Liver (tissue), 3 donors: ENCODE data around the gene SPPL2C.

Experiments used
- EGR1 ChIP-seq, 2 donors: IDR thresholded peaks; 2 replicates each; pipeline ENCODE4 v1.6.1; 2016 to 2018; ENCODE audit warnings: antibody characterized with exemption in 2 of 2, low read depth in 2 of 2
- FOXA1 ChIP-seq: IDR thresholded peaks from 2 replicates; pipeline ENCODE4 v1.6.1; 2016; ENCODE audit warnings: antibody characterized with exemption
- FOXA2 ChIP-seq: IDR thresholded peaks from 2 replicates; pipeline ENCODE4 v1.6.1; 2016; ENCODE audit warnings: antibody characterized with exemption
- GABPA ChIP-seq, 2 donors: IDR thresholded peaks in 1 of 2; conservative IDR thresholded peaks in 1 of 2; 2 replicates each; pipeline ENCODE4 v1.6.1; 2016; ENCODE audit warnings: antibody characterized with exemption in 2 of 2, mild to moderate bottlenecking in 1 of 2, moderate library complexity in 1 of 2
- HNF4A ChIP-seq, 2 donors: conservative IDR thresholded peaks; 2 replicates each; pipeline ENCODE4 v1.6.1; 2016; ENCODE audit warnings: antibody characterized with exemption in 2 of 2, mild to moderate bottlenecking in 2 of 2
- MAX ChIP-seq: IDR thresholded peaks from 2 replicates; pipeline ENCODE4 v1.6.1; 2016; ENCODE audit warnings: antibody characterized with exemption
- RAD21 ChIP-seq, 2 donors: IDR thresholded peaks; 2 replicates each; pipeline ENCODE4 v1.6.1; 2016; ENCODE audit warnings: antibody characterized with exemption in 2 of 2, mild to moderate bottlenecking in 2 of 2
- YY1 ChIP-seq: IDR thresholded peaks from 2 replicates; pipeline ENCODE4 v1.6.1; 2016; ENCODE audit warnings: antibody characterized with exemption, mild to moderate bottlenecking
- TF ChIP-seq, protein P1 (sequence below): fragments of 150-350 bp; IDR thresholded peaks from 2 replicates; pipeline ENCODE4 v1.5.1; 2017; ENCODE audit warnings: improper control_type of control experiment, low read depth, low read length; ENCODE audit not compliant: missing input control
- TF ChIP-seq, protein P2 (sequence below): IDR thresholded peaks from 2 replicates; pipeline ENCODE4 v1.6.1; 2016; ENCODE audit warnings: antibody characterized with exemption
- TF ChIP-seq, protein P3 (sequence below): IDR thresholded peaks from 2 replicates; pipeline ENCODE4 v1.6.1; 2016; ENCODE audit warnings: antibody characterized with exemption, mild to moderate bottlenecking
- TF ChIP-seq, protein P4 (sequence below): IDR thresholded peaks from 2 replicates; pipeline ENCODE4 v1.6.1; 2016; ENCODE audit warnings: antibody characterized with exemption
- donor health status: healthy.
- donor health status: healthy.

- TF ChIP-seq EGR1 (IDR thresholded peaks at IDR 0.05; ENCODE audit: low read depth in 2 of 2) (no peak), YY1 (no peak), FOXA1 (no peak), GABPA (IDR thresholded peaks at IDR 0.05 in 1 of 2, conservative IDR thresholded peaks at IDR 0.05 in 1 of 2) (no peak), RAD21 (IDR thresholded peaks at IDR 0.05) (no peak), HNF4A (conservative IDR thresholded peaks at IDR 0.05) (no peak), FOXA2 (no peak), MAX (no peak)
- TF ChIP-seq, protein P1, sequence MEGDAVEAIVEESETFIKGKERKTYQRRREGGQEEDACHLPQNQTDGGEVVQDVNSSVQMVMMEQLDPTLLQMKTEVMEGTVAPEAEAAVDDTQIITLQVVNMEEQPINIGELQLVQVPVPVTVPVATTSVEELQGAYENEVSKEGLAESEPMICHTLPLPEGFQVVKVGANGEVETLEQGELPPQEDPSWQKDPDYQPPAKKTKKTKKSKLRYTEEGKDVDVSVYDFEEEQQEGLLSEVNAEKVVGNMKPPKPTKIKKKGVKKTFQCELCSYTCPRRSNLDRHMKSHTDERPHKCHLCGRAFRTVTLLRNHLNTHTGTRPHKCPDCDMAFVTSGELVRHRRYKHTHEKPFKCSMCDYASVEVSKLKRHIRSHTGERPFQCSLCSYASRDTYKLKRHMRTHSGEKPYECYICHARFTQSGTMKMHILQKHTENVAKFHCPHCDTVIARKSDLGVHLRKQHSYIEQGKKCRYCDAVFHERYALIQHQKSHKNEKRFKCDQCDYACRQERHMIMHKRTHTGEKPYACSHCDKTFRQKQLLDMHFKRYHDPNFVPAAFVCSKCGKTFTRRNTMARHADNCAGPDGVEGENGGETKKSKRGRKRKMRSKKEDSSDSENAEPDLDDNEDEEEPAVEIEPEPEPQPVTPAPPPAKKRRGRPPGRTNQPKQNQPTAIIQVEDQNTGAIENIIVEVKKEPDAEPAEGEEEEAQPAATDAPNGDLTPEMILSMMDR: no peak
- TF ChIP-seq, protein P2, sequence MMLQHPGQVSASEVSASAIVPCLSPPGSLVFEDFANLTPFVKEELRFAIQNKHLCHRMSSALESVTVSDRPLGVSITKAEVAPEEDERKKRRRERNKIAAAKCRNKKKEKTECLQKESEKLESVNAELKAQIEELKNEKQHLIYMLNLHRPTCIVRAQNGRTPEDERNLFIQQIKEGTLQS: no peak
- TF ChIP-seq, protein P3, sequence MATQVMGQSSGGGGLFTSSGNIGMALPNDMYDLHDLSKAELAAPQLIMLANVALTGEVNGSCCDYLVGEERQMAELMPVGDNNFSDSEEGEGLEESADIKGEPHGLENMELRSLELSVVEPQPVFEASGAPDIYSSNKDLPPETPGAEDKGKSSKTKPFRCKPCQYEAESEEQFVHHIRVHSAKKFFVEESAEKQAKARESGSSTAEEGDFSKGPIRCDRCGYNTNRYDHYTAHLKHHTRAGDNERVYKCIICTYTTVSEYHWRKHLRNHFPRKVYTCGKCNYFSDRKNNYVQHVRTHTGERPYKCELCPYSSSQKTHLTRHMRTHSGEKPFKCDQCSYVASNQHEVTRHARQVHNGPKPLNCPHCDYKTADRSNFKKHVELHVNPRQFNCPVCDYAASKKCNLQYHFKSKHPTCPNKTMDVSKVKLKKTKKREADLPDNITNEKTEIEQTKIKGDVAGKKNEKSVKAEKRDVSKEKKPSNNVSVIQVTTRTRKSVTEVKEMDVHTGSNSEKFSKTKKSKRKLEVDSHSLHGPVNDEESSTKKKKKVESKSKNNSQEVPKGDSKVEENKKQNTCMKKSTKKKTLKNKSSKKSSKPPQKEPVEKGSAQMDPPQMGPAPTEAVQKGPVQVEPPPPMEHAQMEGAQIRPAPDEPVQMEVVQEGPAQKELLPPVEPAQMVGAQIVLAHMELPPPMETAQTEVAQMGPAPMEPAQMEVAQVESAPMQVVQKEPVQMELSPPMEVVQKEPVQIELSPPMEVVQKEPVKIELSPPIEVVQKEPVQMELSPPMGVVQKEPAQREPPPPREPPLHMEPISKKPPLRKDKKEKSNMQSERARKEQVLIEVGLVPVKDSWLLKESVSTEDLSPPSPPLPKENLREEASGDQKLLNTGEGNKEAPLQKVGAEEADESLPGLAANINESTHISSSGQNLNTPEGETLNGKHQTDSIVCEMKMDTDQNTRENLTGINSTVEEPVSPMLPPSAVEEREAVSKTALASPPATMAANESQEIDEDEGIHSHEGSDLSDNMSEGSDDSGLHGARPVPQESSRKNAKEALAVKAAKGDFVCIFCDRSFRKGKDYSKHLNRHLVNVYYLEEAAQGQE: no peak
- TF ChIP-seq, protein P4, sequence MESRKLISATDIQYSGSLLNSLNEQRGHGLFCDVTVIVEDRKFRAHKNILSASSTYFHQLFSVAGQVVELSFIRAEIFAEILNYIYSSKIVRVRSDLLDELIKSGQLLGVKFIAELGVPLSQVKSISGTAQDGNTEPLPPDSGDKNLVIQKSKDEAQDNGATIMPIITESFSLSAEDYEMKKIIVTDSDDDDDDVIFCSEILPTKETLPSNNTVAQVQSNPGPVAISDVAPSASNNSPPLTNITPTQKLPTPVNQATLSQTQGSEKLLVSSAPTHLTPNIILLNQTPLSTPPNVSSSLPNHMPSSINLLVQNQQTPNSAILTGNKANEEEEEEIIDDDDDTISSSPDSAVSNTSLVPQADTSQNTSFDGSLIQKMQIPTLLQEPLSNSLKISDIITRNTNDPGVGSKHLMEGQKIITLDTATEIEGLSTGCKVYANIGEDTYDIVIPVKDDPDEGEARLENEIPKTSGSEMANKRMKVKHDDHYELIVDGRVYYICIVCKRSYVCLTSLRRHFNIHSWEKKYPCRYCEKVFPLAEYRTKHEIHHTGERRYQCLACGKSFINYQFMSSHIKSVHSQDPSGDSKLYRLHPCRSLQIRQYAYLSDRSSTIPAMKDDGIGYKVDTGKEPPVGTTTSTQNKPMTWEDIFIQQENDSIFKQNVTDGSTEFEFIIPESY: no peak
Observed at GRCh38 chr17:45844695-45845375, at the start of gene SPPL2C.
